Activated T-helper 17 cell treated with anti-CD3 and anti-CD28 coated beads, Interleukin-2, amount 50 U/mL, for 72 hours (primary cell): ENCODE data around the gene DNAH2. TPM values are rescaled to one million over a fixed set of nuclear protein-coding genes. Genes with fewer than 3 reads are reported as not detected.
A peak's percentile ranks its signal among the peaks of the same experiment; 100 is the strongest.

Experiments used
- ATAC-seq: fragments of 150-1000 bp; cut with Tn5 transposase; replicated peaks from 2 replicates; pipeline ENCODE4 v1.10.0; 2021; ENCODE audit warnings: mild to moderate bottlenecking, moderate library complexity
- H3K27ac Mint-ChIP-seq: one replicate; pipeline ENCODE4 v1.8.0; 2022; ENCODE audit warnings: mixed read lengths
- H3K27me3 Mint-ChIP-seq: one replicate; pipeline ENCODE4 v1.8.0; 2022; ENCODE audit warnings: mixed read lengths
- H3K36me3 Mint-ChIP-seq: one replicate; pipeline ENCODE4 v1.8.0; 2022; ENCODE audit warnings: low read depth, mild to moderate bottlenecking, mixed read lengths
- H3K4me1 Mint-ChIP-seq: one replicate; pipeline ENCODE4 v1.8.0; 2022; ENCODE audit warnings: mixed read lengths
- H3K4me3 Mint-ChIP-seq: one replicate; pipeline ENCODE4 v1.8.0; 2022; ENCODE audit warnings: mild to moderate bottlenecking, mixed read lengths
- H3K9me3 Mint-ChIP-seq: one replicate; pipeline ENCODE4 v1.8.0; 2022; ENCODE audit warnings: mixed read lengths
- total RNA-seq, 2 donors: library from RNA; stranded (reverse); gene quantifications; one replicate each; pipeline ENCODE4 v1.2.3, GENCODE V29; 2022

DNAH2 gene
- total RNA-seq, 2 donors from 2014 or later, result 0.06 TPM; not detected in 1

DNA sequence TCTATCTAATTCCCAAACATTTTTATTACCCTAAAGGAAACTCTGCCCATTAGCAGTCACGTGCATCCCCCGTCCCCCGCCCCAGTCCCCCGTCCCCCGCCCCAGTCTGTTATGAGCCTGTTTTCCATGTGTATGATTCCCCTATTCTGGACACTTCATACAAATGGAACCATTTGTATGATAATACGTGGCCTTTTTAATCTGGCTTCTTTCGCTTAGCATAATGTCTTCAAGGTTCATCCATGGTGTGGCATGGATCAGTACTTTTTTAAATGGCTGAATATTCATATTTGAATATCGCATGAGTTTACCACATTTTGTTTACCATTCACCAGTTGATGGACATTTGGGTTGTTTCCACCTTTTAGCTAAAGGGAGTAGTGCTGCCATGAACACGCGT lies 49.5 kb downstream of the DNAH2 start:
- H3K4me3 Mint-ChIP-seq, result no peak overlapping the region
- H3K4me1 Mint-ChIP-seq, result no peaks in the 10 kb centered on the region
- H3K27ac Mint-ChIP-seq, result no peak overlapping the region
- H3K27me3 Mint-ChIP-seq, result peaks cover 24% of the 10 kb centered on the region
- no peaks in the 10 kb centered on the region for H3K36me3 Mint-ChIP-seq
- no peaks in the 10 kb centered on the region for H3K9me3 Mint-ChIP-seq
- no peak for ATAC-seq

DNA sequence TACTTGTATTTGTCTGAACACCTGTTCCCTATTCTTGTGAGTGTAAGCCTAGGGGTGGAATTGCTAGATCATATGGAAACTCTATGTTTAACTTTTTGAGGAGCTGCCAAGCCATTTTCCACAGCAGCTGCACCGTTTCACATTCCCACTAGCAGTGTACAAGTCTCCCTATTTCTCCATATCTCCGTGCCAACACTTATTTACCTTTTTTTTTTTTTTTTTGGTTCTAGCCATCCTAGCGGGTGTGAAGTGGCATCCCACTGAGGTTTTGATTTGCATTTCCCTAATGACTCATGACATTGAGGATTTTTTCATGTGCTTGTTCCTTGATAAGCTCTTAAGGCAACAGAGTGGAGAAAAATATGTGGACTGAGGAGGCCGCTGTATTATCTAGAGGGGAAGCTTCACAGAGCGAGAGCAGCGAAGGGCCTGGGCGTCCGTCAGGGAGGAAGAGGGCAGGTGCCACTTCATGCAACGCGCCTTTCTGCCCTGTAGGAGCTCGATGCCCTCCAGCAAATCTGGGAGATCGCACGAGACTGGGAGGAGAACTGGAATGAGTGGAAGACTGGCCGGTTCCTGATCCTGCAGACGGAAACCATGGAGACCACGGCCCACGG lies 50.0 kb downstream of the DNAH2 start:
- H3K9me3 Mint-ChIP-seq, result no peaks in the 10 kb centered on the region

DNA sequence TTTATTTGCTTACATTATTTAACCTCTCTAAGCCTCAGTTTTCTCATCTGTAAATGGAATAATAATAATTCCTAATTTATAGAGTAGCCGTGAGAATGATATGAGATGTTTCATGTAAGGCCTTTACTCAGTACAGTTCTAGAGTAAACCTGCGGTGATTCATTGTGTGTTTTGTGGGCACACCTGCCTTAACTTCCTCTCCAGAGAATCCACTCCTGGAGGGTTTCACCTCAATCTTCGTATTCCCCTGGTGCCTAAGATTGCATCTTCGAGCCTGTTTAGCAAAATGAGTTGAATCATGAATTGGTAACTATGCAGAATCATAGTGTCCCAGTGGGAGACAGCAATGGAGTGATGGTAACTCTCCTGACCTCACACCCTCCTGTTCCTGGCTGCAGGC lies 52.3 kb downstream of the DNAH2 start:
- Mint-ChIP-seq H3K27ac (no peak overlapping the region), H3K4me1 (no peaks in the 10 kb centered on the region)
- ATAC-seq, result no peak

More for the DNA sequence above, 50.0 kb downstream of the DNAH2 start:
- Mint-ChIP-seq H3K4me1 (no peaks in the 10 kb centered on the region), H3K4me3 (no peak overlapping the region), H3K36me3 (no peaks in the 10 kb centered on the region), H3K27me3 (peaks cover 24% of the 10 kb centered on the region), H3K27ac (no peak overlapping the region)
- no peak for ATAC-seq

DNA sequence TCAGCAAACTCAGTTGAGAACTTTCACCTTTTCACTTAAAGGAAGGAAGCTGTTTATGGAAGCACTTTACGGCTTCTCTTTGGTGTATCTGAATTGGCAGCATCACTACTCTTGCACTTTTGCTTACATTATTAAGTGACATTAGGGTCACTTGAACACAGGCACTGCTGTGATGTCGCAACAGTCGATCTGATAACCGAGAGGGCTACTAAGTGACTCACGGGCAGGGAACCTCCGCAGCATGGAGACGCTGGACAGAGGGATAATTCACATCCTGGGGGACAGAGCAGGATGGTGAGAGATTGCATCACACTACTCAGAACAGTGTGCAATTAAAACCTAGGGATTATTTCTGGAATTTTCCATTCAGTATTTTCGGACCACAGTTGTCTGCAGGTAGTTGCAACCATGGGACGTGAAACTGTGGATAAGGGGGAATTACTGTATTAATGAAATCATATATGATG lies 56.5 kb downstream of the DNAH2 start:
- Mint-ChIP-seq H3K36me3 (no peaks in the 10 kb centered on the region), H3K27me3 (peaks cover 32% of the 10 kb centered on the region), H3K9me3 (no peaks in the 10 kb centered on the region), H3K27ac (no peak overlapping the region), H3K4me3 (no peak overlapping the region), H3K4me1 (no peaks in the 10 kb centered on the region)
- ATAC-seq, result no peak

More for the DNA sequence above, 52.3 kb downstream of the DNAH2 start:
- H3K4me3 Mint-ChIP-seq, result no peak overlapping the region
- H3K36me3 Mint-ChIP-seq, result no peaks in the 10 kb centered on the region
- H3K27me3 Mint-ChIP-seq, result peaks cover 32% of the 10 kb centered on the region
- no peaks in the 10 kb centered on the region for H3K9me3 Mint-ChIP-seq

DNA sequence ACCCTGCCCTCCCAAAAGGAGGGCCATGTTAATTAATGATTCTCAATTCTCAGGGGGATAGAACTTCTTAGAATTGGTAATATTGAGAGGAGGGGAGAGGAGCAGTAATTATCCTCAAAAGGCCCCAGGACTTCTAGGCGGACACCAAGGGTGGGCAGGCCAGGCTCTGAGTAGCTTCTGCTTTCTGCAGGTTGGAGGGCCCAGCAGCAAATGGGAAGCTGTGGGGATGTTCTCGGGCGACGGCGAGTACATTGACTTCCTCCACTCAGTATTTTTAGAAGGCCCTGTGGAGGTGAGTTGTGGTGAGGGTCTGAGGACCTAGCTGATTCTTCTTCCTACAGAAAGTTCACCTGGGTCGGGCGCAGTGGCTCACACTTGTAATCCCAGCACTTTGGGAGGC lies 57.5 kb downstream of the DNAH2 start:
- peaks cover 32% of the 10 kb centered on the region for H3K27me3 Mint-ChIP-seq
- H3K4me1 Mint-ChIP-seq, result no peaks in the 10 kb centered on the region
- no peak for ATAC-seq
- no peak overlapping the region for H3K27ac Mint-ChIP-seq
- no peaks in the 10 kb centered on the region for H3K9me3 Mint-ChIP-seq
- no peak overlapping the region for H3K4me3 Mint-ChIP-seq
- H3K36me3 Mint-ChIP-seq, result no peaks in the 10 kb centered on the region

DNA sequence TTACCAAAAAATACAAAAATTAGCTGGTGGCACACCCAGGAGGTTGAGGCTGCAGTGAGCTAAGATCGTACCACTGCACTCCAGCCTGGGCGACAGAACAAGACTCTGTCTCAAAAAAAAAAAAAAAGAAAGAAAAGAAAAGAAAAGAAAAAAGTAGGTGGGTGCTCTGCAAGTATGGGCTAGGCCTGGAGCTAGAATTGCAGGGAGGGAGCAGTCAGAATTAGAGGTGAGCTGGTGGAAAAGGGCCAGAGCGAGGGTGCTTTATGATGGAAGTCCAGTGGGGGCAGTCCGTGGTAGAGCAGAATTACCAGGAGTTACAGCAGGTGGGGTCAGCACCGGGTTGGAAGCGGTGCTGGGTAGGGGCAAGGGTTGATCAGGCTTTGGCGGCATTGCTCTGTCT lies 59.5 kb downstream of the DNAH2 start:
- Mint-ChIP-seq H3K4me3 (no peak overlapping the region), H3K27me3 (peaks cover 24% of the 10 kb centered on the region), H3K27ac (no peak overlapping the region), H3K4me1 (no peaks in the 10 kb centered on the region), H3K9me3 (no peaks in the 10 kb centered on the region), H3K36me3 (no peaks in the 10 kb centered on the region)
- ATAC-seq, result no peak

DNA sequence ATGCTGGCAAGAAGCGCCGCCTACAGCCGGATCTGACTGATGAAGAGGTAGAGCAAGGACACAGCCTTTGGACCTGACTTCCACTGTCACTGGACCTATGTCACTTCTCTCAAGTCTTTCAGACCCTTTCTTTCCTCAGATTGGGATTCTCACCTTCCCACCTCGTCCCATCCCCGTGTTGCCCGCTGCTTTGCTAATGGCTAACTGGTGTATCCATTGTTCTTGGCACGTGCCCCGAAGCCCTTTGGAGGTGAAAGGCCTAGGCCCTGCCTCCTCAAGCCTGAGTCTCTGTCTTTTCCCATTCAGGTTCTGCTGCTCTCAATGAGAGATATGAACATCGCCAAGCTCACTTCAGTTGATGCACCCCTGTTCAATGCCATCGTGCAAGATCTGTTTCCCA lies 63.2 kb downstream of the DNAH2 start:
- H3K4me1 Mint-ChIP-seq, result no peaks in the 10 kb centered on the region

DNA sequence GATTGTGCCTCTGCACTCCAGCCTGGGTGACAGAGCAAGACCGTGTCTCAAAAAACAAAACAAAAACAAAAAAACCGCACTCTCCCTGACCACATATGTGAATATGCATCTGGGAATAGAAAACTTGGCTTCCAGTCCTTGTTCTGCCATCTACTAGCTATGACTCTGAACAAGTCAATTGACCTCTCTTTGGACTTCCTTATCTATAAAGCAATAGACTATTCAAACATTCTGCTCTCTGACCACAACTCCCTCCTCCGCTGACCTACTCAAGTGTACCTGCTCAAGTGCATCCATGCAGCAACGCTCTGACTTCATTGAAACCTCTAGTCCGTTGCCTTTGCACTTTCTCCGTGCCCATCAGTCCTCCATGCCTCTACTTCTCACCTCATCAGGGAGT lies 63.9 kb downstream of the DNAH2 start:
- no peaks in the 10 kb centered on the region for H3K9me3 Mint-ChIP-seq
- H3K27ac Mint-ChIP-seq, result no peak overlapping the region
- peaks cover 10% of the 10 kb centered on the region for H3K27me3 Mint-ChIP-seq
- H3K36me3 Mint-ChIP-seq, result no peaks in the 10 kb centered on the region
- ATAC-seq, result no peak
- no peak overlapping the region for H3K4me3 Mint-ChIP-seq
- H3K4me1 Mint-ChIP-seq, result no peaks in the 10 kb centered on the region

More for the DNA sequence above, 63.2 kb downstream of the DNAH2 start:
- Mint-ChIP-seq H3K4me3 (no peak overlapping the region), H3K27ac (no peak overlapping the region), H3K27me3 (peaks cover 12% of the 10 kb centered on the region), H3K9me3 (no peaks in the 10 kb centered on the region), H3K36me3 (no peaks in the 10 kb centered on the region)
- ATAC-seq, result no peak

DNA sequence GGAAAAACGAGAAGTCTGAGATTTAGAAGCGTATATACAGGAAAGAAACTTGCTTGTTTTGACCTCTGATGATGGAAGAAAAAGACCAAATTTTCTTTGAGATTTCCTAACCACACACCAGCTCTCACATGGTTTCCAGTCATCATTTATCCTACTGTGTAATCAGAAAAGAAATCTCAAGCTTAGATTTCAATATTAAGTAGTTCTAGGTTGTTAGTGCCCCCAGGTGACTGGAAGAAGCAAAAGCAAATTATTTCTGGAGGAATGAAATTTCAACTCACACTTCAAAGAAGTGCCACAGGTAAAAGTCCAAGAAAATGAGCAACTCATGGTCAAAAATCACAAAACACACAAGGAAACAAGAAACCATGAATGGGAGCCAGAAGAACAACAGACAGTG lies 64.7 kb downstream of the DNAH2 start:
- H3K9me3 Mint-ChIP-seq, result no peaks in the 10 kb centered on the region
- H3K36me3 Mint-ChIP-seq, result no peaks in the 10 kb centered on the region
- H3K27me3 Mint-ChIP-seq, result peaks cover 10% of the 10 kb centered on the region
- H3K4me1 Mint-ChIP-seq, result no peaks in the 10 kb centered on the region
- H3K27ac Mint-ChIP-seq, result no peak overlapping the region
- ATAC-seq, result no peak
- no peak overlapping the region for H3K4me3 Mint-ChIP-seq

DNA sequence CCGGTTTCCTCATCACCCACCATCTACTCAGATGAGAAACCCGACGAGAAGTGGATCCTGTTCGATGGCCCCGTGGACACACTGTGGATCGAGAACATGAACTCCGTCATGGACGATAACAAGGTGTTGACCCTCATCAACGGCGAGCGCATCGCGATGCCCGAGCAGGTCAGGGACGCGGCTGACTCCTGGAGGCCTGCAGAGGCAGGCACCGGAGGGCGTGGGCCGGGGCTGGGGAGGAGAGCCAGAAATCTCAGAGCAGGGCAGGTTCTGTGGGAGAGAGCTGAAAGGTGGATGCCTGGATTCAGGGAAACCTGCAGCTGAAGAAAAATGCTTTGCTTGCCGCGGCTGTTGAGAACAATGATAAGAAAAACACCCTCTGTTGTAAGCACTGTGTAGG lies 69.3 kb downstream of the DNAH2 start:
- Mint-ChIP-seq H3K27me3 (peaks cover 7% of the 10 kb centered on the region), H3K9me3 (no peaks in the 10 kb centered on the region), H3K36me3 (no peaks in the 10 kb centered on the region), H3K27ac (no peak overlapping the region), H3K4me1 (no peaks in the 10 kb centered on the region), H3K4me3 (no peak overlapping the region)
- no peak for ATAC-seq

DNA sequence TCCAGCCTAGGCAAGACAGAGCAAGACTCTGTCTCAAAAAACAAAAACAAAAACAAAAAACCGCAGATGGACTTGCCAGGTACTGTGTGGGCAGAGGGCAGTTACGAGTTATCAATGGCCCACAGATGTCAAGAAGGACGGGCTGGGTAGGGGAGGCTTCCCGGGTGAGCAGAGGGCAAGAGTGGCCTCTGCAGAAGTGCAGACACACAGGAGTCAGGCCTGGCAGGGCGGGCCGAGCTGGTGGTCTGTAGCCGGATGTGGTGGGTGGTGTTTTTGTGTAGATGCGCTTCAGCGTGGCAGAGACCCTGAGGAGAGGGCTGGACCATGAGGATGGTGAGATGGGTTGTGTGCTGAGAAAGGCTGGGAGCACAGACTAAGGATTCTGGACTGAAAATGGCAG lies 71.6 kb downstream of the DNAH2 start:
- H3K27ac Mint-ChIP-seq, result no peak overlapping the region
- no peak for ATAC-seq
- no peak overlapping the region for H3K4me3 Mint-ChIP-seq
- peaks cover 7% of the 10 kb centered on the region for H3K27me3 Mint-ChIP-seq
- H3K9me3 Mint-ChIP-seq, result no peaks in the 10 kb centered on the region
- no peaks in the 10 kb centered on the region for H3K4me1 Mint-ChIP-seq
- H3K36me3 Mint-ChIP-seq, result no peaks in the 10 kb centered on the region

DNA sequence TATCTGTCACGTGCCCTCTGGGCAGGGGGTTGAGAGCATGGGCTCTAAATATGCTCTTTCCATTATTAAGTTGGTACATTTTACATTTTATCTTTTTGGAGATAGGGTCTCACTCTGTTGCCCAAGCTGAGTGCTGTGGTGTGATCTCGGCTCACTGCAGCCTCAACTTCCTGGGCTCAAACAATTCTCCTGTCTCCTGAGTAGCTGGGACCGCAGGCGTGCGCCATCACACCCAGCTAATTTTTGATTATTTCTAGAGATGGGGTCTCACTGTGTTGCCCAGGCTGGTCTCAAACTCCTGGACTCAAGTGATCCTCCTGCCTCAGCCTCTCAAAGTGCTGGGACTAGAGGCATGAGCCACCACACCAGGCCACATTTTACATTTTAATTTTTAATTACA lies 72.6 kb downstream of the DNAH2 start:
- no peak overlapping the region for H3K4me3 Mint-ChIP-seq
- no peaks in the 10 kb centered on the region for H3K36me3 Mint-ChIP-seq
- H3K9me3 Mint-ChIP-seq, result no peaks in the 10 kb centered on the region
- no peak overlapping the region for H3K27ac Mint-ChIP-seq
- no peak for ATAC-seq
- no peaks in the 10 kb centered on the region for H3K4me1 Mint-ChIP-seq
- H3K27me3 Mint-ChIP-seq, result peaks cover 7% of the 10 kb centered on the region

DNA sequence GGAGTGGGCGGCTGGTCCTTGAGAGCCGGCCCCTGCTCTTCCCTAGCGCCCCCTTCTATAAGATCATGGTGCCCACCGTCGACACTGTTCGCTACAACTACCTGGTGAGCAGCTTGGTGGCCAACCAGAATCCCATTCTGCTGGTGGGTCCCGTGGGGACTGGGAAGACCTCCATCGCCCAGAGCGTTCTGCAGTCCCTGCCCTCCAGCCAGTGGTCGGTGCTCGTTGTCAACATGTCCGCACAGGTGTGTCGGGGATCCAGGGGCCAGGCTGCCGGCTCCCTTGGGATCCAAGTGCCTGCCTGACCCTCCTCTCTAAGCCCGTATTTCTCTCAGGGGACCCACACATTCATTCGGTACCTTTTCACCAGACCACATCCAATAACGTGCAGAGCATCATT lies 75.1 kb downstream of the DNAH2 start:
- no peak for ATAC-seq
- Mint-ChIP-seq H3K4me1 (no peaks in the 10 kb centered on the region), H3K27ac (no peak overlapping the region), H3K27me3 (no peaks in the 10 kb centered on the region), H3K4me3 (no peak overlapping the region), H3K9me3 (no peaks in the 10 kb centered on the region), H3K36me3 (no peaks in the 10 kb centered on the region)

DNA sequence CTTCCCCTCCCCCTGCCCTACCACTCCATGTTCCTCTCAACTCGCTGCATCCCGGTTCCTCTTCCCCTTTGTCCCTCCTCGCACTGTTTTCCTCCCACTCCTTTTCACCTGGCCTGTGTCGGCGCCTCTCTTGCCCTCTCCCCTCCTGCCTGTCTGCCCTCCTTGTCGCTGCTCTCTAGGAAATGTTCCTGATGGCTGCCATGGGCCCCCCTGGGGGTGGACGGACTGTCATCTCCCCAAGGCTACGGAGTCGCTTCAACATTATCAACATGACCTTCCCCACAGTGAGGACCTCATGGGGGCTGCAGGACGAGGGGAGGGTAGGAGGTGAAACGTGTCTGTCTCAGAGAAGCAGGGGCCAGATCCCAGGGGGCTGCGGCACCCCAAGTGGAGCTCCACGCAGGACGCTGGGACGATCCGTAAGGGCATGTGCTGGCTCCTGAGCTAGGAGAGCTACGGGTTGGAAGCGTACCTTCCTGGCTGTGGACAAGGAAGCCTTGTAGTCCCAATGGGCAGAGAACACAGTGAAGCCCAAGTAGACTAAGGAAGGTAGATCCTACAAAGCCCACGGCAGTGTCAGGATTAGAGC lies 76.6 kb downstream of the DNAH2 start:
- Mint-ChIP-seq H3K4me3 (no peak overlapping the region), H3K9me3 (no peaks in the 10 kb centered on the region), H3K27ac (peak overlapping the region; percentile 85), H3K4me1 (no peaks in the 10 kb centered on the region), H3K36me3 (no peaks in the 10 kb centered on the region), H3K27me3 (no peaks in the 10 kb centered on the region)
- no peak for ATAC-seq

DNA sequence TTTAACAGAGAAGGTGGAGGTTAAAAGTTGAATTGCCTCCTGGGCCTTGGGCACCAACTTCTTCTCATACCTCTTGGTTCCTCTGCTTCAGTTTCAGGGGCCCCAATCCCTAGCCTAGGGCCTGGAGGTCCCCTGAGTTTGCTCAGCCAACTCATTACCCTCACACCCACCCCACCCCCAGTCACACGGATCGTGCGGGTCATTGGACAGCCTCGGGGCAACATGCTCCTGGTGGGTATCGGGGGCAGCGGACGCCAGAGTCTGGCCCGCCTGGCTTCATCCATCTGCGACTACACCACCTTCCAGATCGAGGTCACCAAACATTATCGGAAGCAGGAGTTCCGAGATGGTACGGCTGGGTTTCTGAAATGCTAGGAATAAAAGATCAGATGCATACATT lies 80.4 kb downstream of the DNAH2 start:
- no peak overlapping the region for H3K4me3 Mint-ChIP-seq
- no peak overlapping the region for H3K27ac Mint-ChIP-seq
- H3K4me1 Mint-ChIP-seq, result no peaks in the 10 kb centered on the region
- H3K36me3 Mint-ChIP-seq, result no peaks in the 10 kb centered on the region
- no peak for ATAC-seq
- H3K9me3 Mint-ChIP-seq, result no peaks in the 10 kb centered on the region
- peaks cover 2% of the 10 kb centered on the region for H3K27me3 Mint-ChIP-seq
